Globus pallidus (tissue), 1 donor: ENCODE data around the gene FAM13B.

Experiments used
- DNase-seq: peaks from one replicate; pipeline ENCODE4 v3.0.0-alpha.2; 2015; ENCODE audit warnings: low spot score

Gene FAM13B

GRCh38 chr5:137894586-137894985 is 138.3 kb downstream of the FAM13B start:
- no peak for DNase-seq

GRCh38 chr5:137891849-137892248 is 141.0 kb downstream of the FAM13B start:
- no peak for DNase-seq

- DNase-seq, result no peak
These were observed 142.0 kb downstream of the FAM13B start for GRCh38 chr5:137890845-137891244.

DNA sequence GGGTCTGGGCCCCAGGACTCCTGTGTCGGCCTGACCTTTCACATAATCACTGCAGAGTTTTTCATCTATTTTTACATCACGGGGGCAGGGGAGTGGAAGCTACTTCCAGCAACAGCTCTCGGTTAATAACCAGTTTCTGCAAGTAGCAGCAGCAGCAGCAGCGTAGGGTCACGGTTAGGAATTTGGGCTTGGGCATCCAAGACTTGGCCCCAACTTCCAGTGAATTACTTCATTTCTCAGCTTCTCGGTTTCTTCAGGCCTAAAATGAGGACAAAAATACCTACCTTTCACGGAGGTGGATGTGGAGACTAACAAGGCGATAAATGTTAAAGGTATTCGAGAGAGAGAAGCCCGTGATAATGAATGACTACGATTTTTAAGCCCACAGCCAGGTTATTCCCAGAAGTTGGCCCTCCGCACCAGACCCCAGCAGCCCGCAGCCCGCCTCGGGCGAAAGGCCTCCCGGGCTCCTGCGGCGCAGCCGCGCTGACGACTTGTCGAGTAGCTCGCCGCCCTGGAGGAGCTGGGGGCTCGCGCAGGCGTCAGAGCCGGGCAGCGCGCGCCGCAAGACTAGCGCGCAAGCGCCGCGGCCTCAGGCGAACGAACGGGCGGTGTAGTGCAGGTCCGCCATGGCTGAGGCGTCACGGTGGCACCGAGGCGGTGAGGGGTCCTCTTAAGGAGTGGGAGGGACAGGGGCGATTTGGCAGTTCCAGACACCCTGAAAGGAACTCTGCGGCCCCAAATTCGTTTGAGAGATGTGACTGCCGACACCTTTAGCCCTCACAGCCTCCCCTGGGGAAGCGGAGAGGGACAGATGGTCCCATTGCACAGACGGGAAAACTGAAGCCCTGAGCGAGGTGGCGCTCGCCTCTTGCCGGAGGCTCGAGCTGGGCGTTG is 143.8 kb downstream of the FAM13B start, which contains the start of gene PKD2L2:
Gene PKD2L2, plus strand, starts transcription at position 595 of the 897 bp plus-strand sequence. Its CDS starts 35 bp downstream, at position 630.
- DNase-seq, result peak; percentile 84

GRCh38 chr5:137888466-137888862 is 144.4 kb downstream of the FAM13B start:
- no peak for DNase-seq
